EL (cell line): ENCODE data around the gene YARS1.
A peak's percentile ranks its signal among the peaks of the same experiment; 100 is the strongest.

Source experiments
- DNase-seq: peaks from one replicate; pipeline ENCODE4 v3.0.0-alpha.2; 2016

YARS1 gene

GRCh38 chr1:32741413-32742198 lies 75.6 kb downstream of the YARS1 start:
- DNase-seq = peak; percentile 37

DNA sequence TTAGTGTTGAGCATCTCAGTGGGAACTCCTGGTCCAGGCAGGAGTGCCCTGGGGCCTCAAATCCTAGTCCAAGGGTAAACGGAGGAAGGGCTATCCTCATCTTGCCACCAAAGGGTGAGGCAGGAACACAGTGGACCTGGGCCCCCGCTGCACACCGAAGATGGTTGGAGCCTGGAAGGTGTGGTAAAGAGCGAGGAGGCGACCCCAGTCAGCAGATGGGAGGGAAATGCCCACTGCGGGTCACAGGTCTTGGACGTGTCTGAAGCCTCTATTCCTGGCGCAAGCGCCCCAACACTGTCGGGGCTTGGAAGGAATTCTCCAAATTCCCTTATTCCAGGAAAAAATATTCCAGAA lies 76.1 kb downstream of the YARS1 start:
- no peak for DNase-seq

- no peak for DNase-seq
These were observed 80.1 kb downstream of the YARS1 start for GRCh38 chr1:32736812-32737791.

DNA sequence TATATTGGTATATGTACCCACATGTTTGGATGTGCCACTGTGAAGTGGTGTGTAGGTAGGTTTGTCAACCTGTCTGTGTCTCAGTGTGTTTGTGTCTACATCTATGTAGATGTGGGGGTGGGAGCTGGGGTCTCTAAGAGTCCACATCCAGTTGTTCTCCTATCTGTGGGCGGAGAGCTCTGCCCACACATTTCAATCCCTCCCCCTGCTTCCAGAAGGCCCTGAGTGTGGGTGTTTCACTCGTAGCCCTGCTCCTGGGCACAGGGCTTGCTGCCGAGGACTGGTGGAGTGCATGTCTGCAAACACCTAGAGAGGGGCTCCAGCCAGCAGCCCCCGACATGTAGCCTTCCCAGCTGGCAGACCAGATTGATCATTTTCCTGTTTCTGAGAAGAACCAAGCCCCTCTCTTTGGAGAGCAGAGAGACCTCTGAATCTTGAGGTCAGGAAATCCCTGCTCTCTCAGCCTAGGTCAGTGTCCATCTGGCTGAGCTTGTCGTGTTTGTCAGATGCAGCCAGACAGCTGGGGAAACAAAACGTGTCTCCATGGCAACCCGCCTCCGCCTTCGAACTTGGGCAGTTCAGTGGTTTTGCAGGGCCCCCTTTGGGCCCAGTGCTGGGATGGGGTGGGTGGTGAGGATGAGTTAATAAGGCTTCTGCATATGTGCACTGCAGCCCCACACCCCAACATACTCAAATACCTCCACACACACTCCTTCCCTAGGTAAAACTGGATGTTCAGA lies 83.4 kb downstream of the YARS1 start:
- no peak for DNase-seq

DNA sequence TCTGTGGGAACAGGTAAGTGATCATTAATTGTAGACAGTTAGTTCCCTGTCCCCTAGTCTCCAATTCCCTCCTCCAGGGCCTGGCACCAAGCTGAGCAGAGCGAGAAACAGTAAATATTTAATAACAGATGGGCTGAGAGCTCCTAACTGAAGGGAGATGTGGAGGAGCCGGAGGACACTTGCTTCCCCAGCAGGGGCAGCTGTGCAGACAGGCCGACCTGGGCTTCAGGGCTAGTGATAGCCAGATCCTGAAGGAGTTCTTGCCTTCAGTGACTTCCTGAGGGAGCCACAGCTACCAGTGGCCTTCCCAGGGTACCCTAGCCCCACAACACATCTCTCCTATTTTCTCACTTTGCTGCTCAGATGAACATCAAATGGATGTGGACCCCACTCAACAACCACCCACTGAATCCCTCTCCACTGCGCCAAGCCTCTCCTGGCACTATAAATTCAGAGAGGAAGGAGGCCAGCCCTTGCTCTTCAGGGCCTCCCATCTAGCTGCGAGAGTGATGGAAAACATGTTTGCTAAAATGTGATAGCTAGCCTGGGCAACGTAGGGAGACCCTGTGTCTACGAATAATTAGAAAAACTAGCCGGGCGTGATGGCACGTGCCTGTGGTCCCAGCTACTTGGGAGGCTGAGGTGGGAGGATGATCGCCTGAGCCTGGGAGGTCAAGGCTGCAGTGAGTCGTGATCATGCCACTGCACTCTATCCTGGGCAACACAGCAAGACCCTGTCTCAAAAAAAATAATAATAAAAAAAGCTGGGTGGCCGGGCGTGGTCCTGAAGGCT lies 87.7 kb downstream of the YARS1 start:
- no peak for DNase-seq

DNA sequence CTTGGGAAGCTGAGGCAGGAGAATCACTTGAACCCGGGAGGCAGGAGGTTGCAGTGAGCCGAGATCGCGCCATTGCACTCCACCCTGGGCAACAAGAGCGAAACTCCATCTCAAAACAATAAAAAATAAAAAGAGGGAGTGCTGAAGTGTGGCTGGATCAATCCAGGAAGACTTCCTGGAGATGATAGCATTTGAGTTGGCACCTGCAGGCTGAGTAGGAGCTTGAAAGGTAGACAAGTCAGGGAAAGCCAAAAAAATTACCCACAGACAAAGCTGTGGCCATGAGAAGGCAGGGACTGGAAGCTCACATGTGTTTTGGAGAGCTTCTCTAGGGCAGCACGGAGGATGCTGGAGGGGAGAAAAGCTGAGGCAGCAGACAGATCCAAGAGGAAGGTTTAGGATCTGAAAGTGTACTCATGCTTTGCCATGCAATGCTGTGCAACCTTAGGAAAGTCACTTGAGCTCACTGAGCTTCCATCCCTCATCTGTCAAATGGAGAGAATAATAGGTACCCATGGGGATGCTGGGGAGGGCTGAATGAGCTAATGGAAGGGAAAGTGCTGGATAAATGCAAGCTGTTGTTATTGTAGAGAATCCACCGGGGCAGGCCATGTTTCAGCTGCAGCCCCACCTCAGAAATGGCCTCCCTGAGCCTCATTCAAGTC lies 88.6 kb downstream of the YARS1 start:
- DNase-seq = no peak

- DNase-seq = no peak
These were observed 89.3 kb downstream of the YARS1 start for GRCh38 chr1:32727876-32728275.

DNA sequence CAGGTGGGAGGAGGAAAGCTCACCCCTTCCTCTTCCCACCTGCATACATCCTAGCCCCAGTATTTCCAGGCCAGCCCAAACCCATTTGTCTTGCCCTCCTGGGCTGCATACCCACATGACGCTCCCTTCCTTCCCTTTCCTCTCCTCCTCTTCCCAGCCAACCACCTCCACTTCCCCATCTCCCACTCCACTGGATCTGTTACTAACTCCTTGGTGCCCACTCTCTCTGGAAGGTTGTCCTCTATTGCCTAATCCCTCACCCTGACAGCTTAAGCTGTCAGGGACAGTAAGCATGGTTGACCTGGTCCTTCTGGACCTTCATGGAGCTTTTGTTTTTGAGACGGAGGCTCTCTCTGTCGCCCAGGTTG lies 91.6 kb downstream of the YARS1 start:
- no peak for DNase-seq
